M059J (cell line): ENCODE measurements around the gene RUSF1. TPM values are rescaled to one million over a fixed set of nuclear protein-coding genes. Genes with fewer than 3 reads are reported as not detected.
"Not testable (repeated sequence)": the region's sequence is repeated elsewhere in the genome, so short reads cannot be mapped to it uniquely, and the experiment has no call there.

Source experiments
- DNase-seq: peaks from one replicate; pipeline ENCODE4 v3.0.0-alpha.2; 2012; ENCODE audit warnings: low read depth
- total RNA-seq: library from RNA; depleted of rRNA; stranded (reverse); fragments of >200 nt; shearing (Covaris generic); gene quantifications from 2 replicates; pipeline ENCODE4 v1.2.3, GENCODE V29; 2014; rRNA removed

The RUSF1 gene
- total RNA-seq: 29.7 and 47.8 TPM in 2 replicates

GRCh38 chr16:31507929-31508705 is at the start of gene RUSF1:
TSS of gene RUSF1 (minus strand) at chr16:31508391. CDS start at chr16:31508373, 18 bp downstream.
- DNase-seq: peak; percentile 86

- no peak for DNase-seq
These were observed 34.6 kb upstream of the RUSF1 start for GRCh38 chr16:31542763-31543162.

- not testable (repeated sequence) for DNase-seq
These were observed 31.6 kb upstream of the RUSF1 start for GRCh38 chr16:31539762-31540161.

- DNase-seq: not testable (repeated sequence)
These were observed 30.0 kb upstream of the RUSF1 start for GRCh38 chr16:31538243-31538598.

GRCh38 chr16:31537362-31538242 is 29.4 kb upstream of the RUSF1 start:
- DNase-seq: no peak

- DNase-seq: no peak
These were observed 28.7 kb upstream of the RUSF1 start for GRCh38 chr16:31536804-31537361.

GRCh38 chr16:31535737-31536136 is 27.5 kb upstream of the RUSF1 start:
- no peak for DNase-seq

- no peak for DNase-seq
These were observed 24.7 kb upstream of the RUSF1 start for GRCh38 chr16:31532896-31533295.

- no peak for DNase-seq
These were observed 23.9 kb upstream of the RUSF1 start for GRCh38 chr16:31532120-31532519.

GRCh38 chr16:31531096-31531495 is 22.9 kb upstream of the RUSF1 start:
- no peak for DNase-seq

- DNase-seq: no peak
These were observed 22.2 kb upstream of the RUSF1 start for GRCh38 chr16:31530405-31530804.

GRCh38 chr16:31529937-31530312 is 21.7 kb upstream of the RUSF1 start:
- DNase-seq: no peak

- peak; percentile 27 for DNase-seq
These were observed 21.1 kb upstream of the RUSF1 start for GRCh38 chr16:31529108-31529936.

GRCh38 chr16:31528523-31529107 is 20.4 kb upstream of the RUSF1 start:
- DNase-seq: no peak

GRCh38 chr16:31527734-31528274 is 19.6 kb upstream of the RUSF1 start, which contains the start of gene AHSP:
TSS of gene AHSP (plus strand) at chr16:31527900. CDS start at chr16:31528140, 240 bp downstream.
- no peak for DNase-seq

- no peak for DNase-seq
These were observed 16.9 kb upstream of the RUSF1 start for GRCh38 chr16:31525113-31525512.

- DNase-seq: not testable (repeated sequence)
These were observed 15.6 kb upstream of the RUSF1 start for GRCh38 chr16:31523768-31524167.

GRCh38 chr16:31522071-31522470 is 13.9 kb upstream of the RUSF1 start:
- no peak for DNase-seq

- no peak for DNase-seq
These were observed 13.2 kb upstream of the RUSF1 start for GRCh38 chr16:31521368-31521767.

- no peak for DNase-seq
These were observed 11.7 kb upstream of the RUSF1 start for GRCh38 chr16:31519759-31520431.
